Endothelial cell (in vitro differentiated cells): ENCODE measurements around the gene GPR21. TPM values are rescaled to one million over a fixed set of nuclear protein-coding genes. Genes with fewer than 3 reads are reported as not detected.
A peak's percentile ranks its signal among the peaks of the same experiment; 100 is the strongest.

Experiments
- DNase-seq: peaks from one replicate; pipeline ENCODE4 v3.0.0; 2021; ENCODE audit warnings: low spot score
- H3K27ac Mint-ChIP-seq: one replicate; pipeline ENCODE4 v1.8.0; 2021; ENCODE audit warnings: mixed read lengths, inconsistent platforms; ENCODE audit not compliant: unreplicated experiment
- H3K27me3 Mint-ChIP-seq: one replicate; pipeline ENCODE4 v1.8.0; 2021; ENCODE audit warnings: mild to moderate bottlenecking, moderate library complexity, mixed read lengths, inconsistent platforms; ENCODE audit not compliant: unreplicated experiment
- H3K36me3 Mint-ChIP-seq: one replicate; pipeline ENCODE4 v1.8.0; 2021; ENCODE audit warnings: mild to moderate bottlenecking, low read depth, mixed read lengths, inconsistent platforms; ENCODE audit not compliant: unreplicated experiment
- H3K4me1 Mint-ChIP-seq: one replicate; pipeline ENCODE4 v1.8.0; 2021; ENCODE audit warnings: mild to moderate bottlenecking, mixed read lengths, inconsistent platforms; ENCODE audit not compliant: unreplicated experiment
- H3K4me3 Mint-ChIP-seq: one replicate; pipeline ENCODE4 v1.8.0; 2021; ENCODE audit warnings: mild to moderate bottlenecking, mixed read lengths, inconsistent platforms; ENCODE audit not compliant: unreplicated experiment
- H3K9me3 Mint-ChIP-seq: one replicate; pipeline ENCODE4 v1.8.0; 2021; ENCODE audit warnings: mixed read lengths, inconsistent platforms; ENCODE audit not compliant: unreplicated experiment
- CTCF ChIP-seq: fragments of 200-600 bp; sonication (generic); IDR thresholded peaks from one replicate; pipeline ENCODE4 v1.5.0; 2021; ENCODE audit warnings: antibody characterized with exemption; ENCODE audit not compliant: unreplicated experiment
- total RNA-seq: library from RNA; stranded (reverse); fragmentation: NEBNext Ultra II Directional; extraction: Animal tissue kit (Norgen Biotek cat#: 25700); gene quantifications from one replicate; pipeline ENCODE4 v1.2.1, GENCODE V29; 2021; ENCODE audit not compliant: unreplicated experiment

GPR21 gene
- total RNA-seq, 1 donor from 2014 or later: 1.8 TPM

GRCh38 chr9:123036893-123037545 is 3.6 kb downstream of the GPR21 start:
- Mint-ChIP-seq H3K27ac (peak overlapping the region; percentile 49), H3K4me3 (peak overlapping the region; percentile 35), H3K36me3 (peaks cover 5% of the 10 kb centered on the region), H3K4me1 (peaks cover 85% of the 10 kb centered on the region), H3K9me3 (no peaks in the 10 kb centered on the region), H3K27me3 (peaks cover 9% of the 10 kb centered on the region)
- TF ChIP-seq CTCF: no peak
- no peak for DNase-seq

GRCh38 chr9:123039617-123040219 is 6.3 kb downstream of the GPR21 start:
- Mint-ChIP-seq H3K27me3 (peaks cover 4% of the 10 kb centered on the region), H3K4me3 (no peak overlapping the region), H3K9me3 (no peaks in the 10 kb centered on the region), H3K27ac (peak overlapping the region; percentile 83), H3K4me1 (peaks cover 83% of the 10 kb centered on the region), H3K36me3 (no peaks in the 10 kb centered on the region)
- DNase-seq: no peak
- no peak for TF ChIP-seq CTCF

GRCh38 chr9:123040801-123041200 is 7.3 kb downstream of the GPR21 start:
- peak overlapping the region; percentile 4 for H3K27ac Mint-ChIP-seq
- TF ChIP-seq CTCF: no peak
- H3K4me1 Mint-ChIP-seq: peaks cover 79% of the 10 kb centered on the region
- no peak overlapping the region for H3K4me3 Mint-ChIP-seq
- no peak for DNase-seq
- no peaks in the 10 kb centered on the region for H3K36me3 Mint-ChIP-seq
- H3K9me3 Mint-ChIP-seq: no peaks in the 10 kb centered on the region
- H3K27me3 Mint-ChIP-seq: no peaks in the 10 kb centered on the region

- Mint-ChIP-seq H3K36me3 (no peaks in the 10 kb centered on the region), H3K27ac (peak overlapping the region; percentile 96), H3K4me1 (peaks cover 82% of the 10 kb centered on the region), H3K4me3 (peak overlapping the region; percentile 70), H3K9me3 (no peaks in the 10 kb centered on the region), H3K27me3 (peaks cover 2% of the 10 kb centered on the region)
- no peak for DNase-seq
- TF ChIP-seq CTCF: no peak
Observed at GRCh38 chr9:123041489-123041888, 8.0 kb downstream of the GPR21 start.
